CD14-positive monocyte (primary cell): ENCODE results near the gene GLI1. TPM values are rescaled to one million over a fixed set of nuclear protein-coding genes. Genes with fewer than 3 reads are reported as not detected.
A peak's percentile ranks its signal among the peaks of the same experiment; 100 is the strongest.

Experiments used
- DNase-seq, 3 donors: peaks; one replicate each; pipeline ENCODE4 v3.0.0-alpha.2; 2011 to 2022
- H2AFZ ChIP-seq: 2 replicates; pipeline ENCODE4 v1.6.0; 2012; ENCODE audit warnings: mild to moderate bottlenecking, low read depth, low read length, inconsistent platforms; ENCODE audit not compliant: insufficient read depth, poor library complexity, severe bottlenecking
- H3K27ac ChIP-seq, 2 donors: 1 replicate in 1 of 2; 2 replicates in 1 of 2; pipeline ENCODE4 v1.5.1; 2012 to 2013; ENCODE audit warnings: low read length in 2 of 2, control low read depth in 1 of 2, inconsistent platforms in 1 of 2, low read depth in 1 of 2, mild to moderate bottlenecking in 1 of 2
- H3K27me3 ChIP-seq, 2 donors: one replicate each; pipeline versions ENCODE4 v1.6.0 to v1.6.1; 2011 to 2013; ENCODE audit warnings: low read length in 2 of 2; ENCODE audit not compliant: control insufficient read depth in 2 of 2, insufficient read depth in 2 of 2
- H3K36me3 ChIP-seq, 2 donors: replicated peaks in 1 of 2; 1 replicate in 1 of 2; 2 replicates in 1 of 2; pipeline versions ENCODE4 v1.5.1 to v1.6.1; 2012 to 2013; ENCODE audit warnings: low read length in 2 of 2, control low read depth in 1 of 2, inconsistent platforms in 1 of 2, mild to moderate bottlenecking in 1 of 2; ENCODE audit not compliant: insufficient read depth in 2 of 2, control insufficient read depth in 1 of 2
- H3K4me1 ChIP-seq, 2 donors: 1 replicate in 1 of 2; 2 replicates in 1 of 2; pipeline versions ENCODE4 v1.5.1 to v1.6.1; 2012 to 2013; ENCODE audit warnings: low read length in 2 of 2, control low read depth in 1 of 2, inconsistent platforms in 1 of 2, mild to moderate bottlenecking in 1 of 2, moderate library complexity in 1 of 2; ENCODE audit not compliant: insufficient read depth in 2 of 2, control insufficient read depth in 1 of 2
- H3K4me2 ChIP-seq: replicated peaks from 2 replicates; pipeline ENCODE3; 2012; ENCODE audit warnings: low read length, moderate library complexity, mild to moderate bottlenecking; ENCODE audit not compliant: poor library complexity, severe bottlenecking; ENCODE audit errors: extremely low read depth
- H3K4me3 ChIP-seq, 3 experiments: fragments of 200-600 bp in 1 of 3; sonication (generic) in 1 of 3; replicated peaks in 1 of 3; 1 replicate in 2 of 3; 2 replicates in 1 of 3; pipeline ENCODE4 v1.5.1; 2011 to 2013; ENCODE audit warnings: low read length in 3 of 3, mild to moderate bottlenecking in 3 of 3, control low read depth in 2 of 3, low read depth in 2 of 3, inconsistent platforms in 1 of 3, moderate library complexity in 1 of 3
- H3K79me2 ChIP-seq: 2 replicates; pipeline ENCODE4 v1.6.0; 2012; ENCODE audit warnings: mild to moderate bottlenecking, control low read depth, inconsistent platforms, low read length, moderate library complexity; ENCODE audit not compliant: insufficient read depth
- H3K9ac ChIP-seq: 2 replicates; pipeline ENCODE4 v1.6.0; 2017; ENCODE audit warnings: low read length, mild to moderate bottlenecking; ENCODE audit not compliant: insufficient read depth, poor library complexity, severe bottlenecking
- H3K9me3 ChIP-seq, 2 donors: replicated peaks in 1 of 2; 1 replicate in 1 of 2; 2 replicates in 1 of 2; pipeline versions ENCODE4 v1.5.1 to v1.6.1; 2012 to 2013; ENCODE audit warnings: low read length in 2 of 2, control low read depth in 1 of 2; ENCODE audit not compliant: control insufficient read depth in 1 of 2, insufficient read depth in 1 of 2
- H4K20me1 ChIP-seq: 2 replicates; pipeline ENCODE4 v1.6.0; 2012; ENCODE audit warnings: mild to moderate bottlenecking, low read length, control low read depth, moderate library complexity; ENCODE audit not compliant: insufficient read depth
- H3K27ac Mint-ChIP-seq, 7 donors: one replicate each; pipeline ENCODE4 v1.8.0; 2020; ENCODE audit warnings: mild to moderate bottlenecking in 7 of 7, mixed read lengths in 7 of 7, moderate library complexity in 6 of 7, inconsistent platforms in 2 of 7
- H3K27me3 Mint-ChIP-seq, 3 donors: one replicate each; pipeline ENCODE4 v1.8.0; 2021 to 2022; ENCODE audit warnings: low read depth in 3 of 3, mild to moderate bottlenecking in 3 of 3, mixed read lengths in 3 of 3, moderate library complexity in 3 of 3, inconsistent platforms in 1 of 3
- H3K36me3 Mint-ChIP-seq, 2 donors: one replicate each; pipeline ENCODE4 v1.8.0; 2020; ENCODE audit warnings: mixed read lengths in 2 of 2, inconsistent platforms in 1 of 2, mild to moderate bottlenecking in 1 of 2
- H3K4me1 Mint-ChIP-seq: one replicate; pipeline ENCODE4 v1.8.0; 2020; ENCODE audit warnings: mild to moderate bottlenecking, mixed read lengths
- H3K4me3 Mint-ChIP-seq, 2 donors: one replicate each; pipeline ENCODE4 v1.8.0; 2020; ENCODE audit warnings: mild to moderate bottlenecking in 2 of 2, mixed read lengths in 2 of 2, moderate library complexity in 1 of 2
- H3K9me3 Mint-ChIP-seq, 7 donors: one replicate each; pipeline ENCODE4 v1.8.0; 2020 to 2022; ENCODE audit warnings: mixed read lengths in 7 of 7, mild to moderate bottlenecking in 6 of 7, moderate library complexity in 6 of 7, inconsistent platforms in 2 of 7
- CTCF ChIP-seq: fragments of 200-600 bp; IDR thresholded peaks from one replicate; pipeline ENCODE4 v1.8.0; 2022; ENCODE audit warnings: antibody characterized with exemption, mild to moderate bottlenecking
- WGBS: methylation state at CpG from one replicate; pipeline ENCODE4 v1.1.5; 2013; ENCODE audit warnings: missing lambda C conversion rate; ENCODE audit not compliant: insufficient coverage; 5-methylcytosine and 5-hydroxymethylcytosine counted together
- intact Hi-C, 2 donors: fragments of 100-400 bp; cut with micrococcal nuclease; formaldehyde crosslinking; loops; one replicate each; pipeline versions ENCODE4 v1.15.0 to v1.15.1; 2023
- polyA plus RNA-seq, 3 donors: library from polyadenylated mRNA; depleted of rRNA in 1 of 3; unstranded in 2 of 3; stranded (reverse) in 1 of 3; fragments of 300-500 nt in 2 of 3; fragments of >200 nt in 1 of 3; fragmentation: Illumina TruSeq in 2 of 3; gene quantifications; 1 replicate in 2 of 3; 2 replicates in 1 of 3; pipeline ENCODE4 v1.2.3, GENCODE V29; 2012 to 2021

Gene GLI1
- polyA plus RNA-seq, 3 donors = 0.05 TPM; not detected in 2

- Histone ChIP-seq H3K4me1 (peaks cover 52 to 53% of the 10 kb centered on the region in 2 donors), H3K9ac (peak overlapping the region; percentile 97), H3K9me3 (no peaks in the 10 kb centered on the region), H3K36me3 (peaks cover 42 to 43% of the 10 kb centered on the region in 2 donors), H3K4me3 (peak overlapping the region; percentile 70 to 96 (median 89)), H2AFZ (no peak overlapping the region), H3K27me3 (no peaks in the 10 kb centered on the region), H3K79me2 (peaks cover 55% of the 10 kb centered on the region), H3K27ac (peak overlapping the region; percentile 97 to 98), H4K20me1 (peaks cover 69% of the 10 kb centered on the region), H3K4me2 (peak overlapping the region; percentile 95)
- DNase-seq = peak in 2 of 3 donors; percentile 40 to 49
- peak overlapping the region; percentile 96 to 97 for H3K4me3 Mint-ChIP-seq
- peaks cover 0 to 2% (median 0%) of the 10 kb centered on the region in 7 donors for H3K9me3 Mint-ChIP-seq
- peaks cover 51% of the 10 kb centered on the region in 2 donors for H3K36me3 Mint-ChIP-seq
- H3K4me1 Mint-ChIP-seq = peaks cover 47% of the 10 kb centered on the region
- intact Hi-C loops = loop anchor here (5.0 kb wide), 3 partner anchors 32 to 418 kb away; partner anchors contain the start of genes ARHGAP9 (in 1 of the 2) and MARS1 (in 1 of the 2)
- TF ChIP-seq CTCF = no peak
- peaks cover 0 to 1% (median 0%) of the 10 kb centered on the region in 3 donors for H3K27me3 Mint-ChIP-seq
- WGBS = 0% methylated on average over 7 of the region's 8 CpGs
- H3K27ac Mint-ChIP-seq = peak overlapping the region; percentile 99 to 100 (median 99)
Measured at GRCh38 chr12:57519796-57520052, 60.1 kb downstream of the GLI1 start.

GRCh38 chr12:57520053-57520818, 60.7 kb downstream of the GLI1 start, which contains the start of gene DDIT3:
Gene DDIT3 (minus strand): TSS chr12:57520514. CDS start chr12:57517406, 3,108 bp downstream.
- Histone ChIP-seq H3K4me1 (peaks cover 52 to 58% of the 10 kb centered on the region in 2 donors), H3K27ac (peak within 1 kb of the TSS; percentile 98 to 99), H3K36me3 (peaks cover 42 to 43% of the 10 kb centered on the region in 2 donors), H3K4me3 (peak within 1 kb of the TSS; percentile 70 to 98 (median 89)), H2AFZ (no peak within 1 kb of the TSS), H3K9me3 (no peaks in the 10 kb centered on the region), H4K20me1 (peaks cover 69% of the 10 kb centered on the region), H3K27me3 (no peaks in the 10 kb centered on the region), H3K9ac (peak within 1 kb of the TSS; percentile 97), H3K79me2 (peaks cover 60% of the 10 kb centered on the region), H3K4me2 (peak within 1 kb of the TSS; percentile 98)
- Mint-ChIP-seq H3K4me3 (peak within 1 kb of the TSS; percentile 96 to 97), H3K9me3 (peaks cover 0 to 2% (median 0%) of the 10 kb centered on the region in 7 donors), H3K4me1 (peaks cover 51% of the 10 kb centered on the region), H3K36me3 (peaks cover 50 to 51% of the 10 kb centered on the region in 2 donors), H3K27me3 (peaks cover 0 to 1% (median 0%) of the 10 kb centered on the region in 3 donors), H3K27ac (peak within 1 kb of the TSS; percentile 99 to 100 (median 99))
- intact Hi-C loops = loop anchor here (5.0 kb wide), 3 partner anchors 33 to 417 kb away; partner anchors contain the start of genes ARHGAP9 (in 1 of the 2) and MARS1 (in 1 of the 2)
- no peak for TF ChIP-seq CTCF
- WGBS = under 1% methylated on average over 15 of the region's 52 CpGs
- peak; percentile 99 to 100 (median 99) for DNase-seq
